Measurements from ENCODE around the gene ACOT11.

GRCh38 chr1:54499097-54499359, 49.0 kb upstream of the ACOT11 start:
- no peak for TF ChIP-seq ZNF133 (CRISPR knock-in tag; IDR thresholded peaks at IDR 0.05)
- no peak for TF ChIP-seq CTCF (IDR thresholded peaks at IDR 0.05 in 2 of 3, conservative IDR thresholded peaks at IDR 0.05 in 1 of 3; ENCODE audit: insufficient read depth in 2 of 3, low read depth in 1 of 3, low read length in 3 of 3)
- no peak for TF ChIP-seq ESRRB (CRISPR knock-in tag; IDR thresholded peaks at IDR 0.05; ENCODE audit: borderline replicate concordance)
- TF ChIP-seq ZBTB34 (CRISPR knock-in tag; IDR thresholded peaks at IDR 0.05), result no peak
- no peak for TF ChIP-seq POLR2A (conservative IDR thresholded peaks at IDR 0.05)
- no peak for TF ChIP-seq E2F4 (CRISPR knock-in tag; IDR thresholded peaks at IDR 0.05; ENCODE audit: low read depth)
- no peak for TF ChIP-seq PREB (CRISPR knock-in tag; IDR thresholded peaks at IDR 0.05)
- TF ChIP-seq RB1 (IDR thresholded peaks at IDR 0.05; ENCODE audit: low read depth), result no peak
- no peak for TF ChIP-seq POLR2AphosphoS5 (IDR thresholded peaks at IDR 0.05; ENCODE audit: control insufficient read depth, insufficient read depth, low read depth, low read length)
- no peak for TF ChIP-seq NCOA2 (IDR thresholded peaks at IDR 0.05; ENCODE audit: partially characterized antibody in 2 of 2)
- TF ChIP-seq CBX8 (IDR thresholded peaks at IDR 0.05; ENCODE audit: borderline replicate concordance, extremely low read depth, low read depth, low read length, poor library complexity, severe bottlenecking), result no peak
- no peak for TF ChIP-seq REST (IDR thresholded peaks at IDR 0.05; ENCODE audit: borderline replicate concordance)
- no peak for TF ChIP-seq REST (CRISPR knock-in tag; IDR thresholded peaks at IDR 0.05; ENCODE audit: low read depth)
- no peak for TF ChIP-seq ZNF140 (CRISPR knock-in tag; IDR thresholded peaks at IDR 0.05)
